Uterine smooth muscle cell (primary cell): ENCODE data around the gene SLC25A53. TPM values are rescaled to one million over a fixed set of nuclear protein-coding genes. Genes with fewer than 3 reads are reported as not detected.

ENCODE experiments used
- total RNA-seq: library from RNA; depleted of rRNA; stranded (reverse); fragments of >200 nt; gene quantifications from 2 replicates; pipeline ENCODE4 v1.2.3, GENCODE V29; 2014

The SLC25A53 gene
- total RNA-seq = 5.8 and 8.9 TPM in 2 replicates

GRCh38 chrX:104156630-104157529 lies at the start of gene SLC25A53:
SLC25A53 (minus strand) TSS chrX:104157009; CDS start chrX:104105257, 51,752 bp downstream.

GRCh38 chrX:104165894-104166734 lies 9.3 kb upstream of the SLC25A53 start, which contains the start of gene FAM199X:
FAM199X (plus strand) TSS chrX:104166453; CDS start chrX:104166786, 333 bp downstream.

GRCh38 chrX:104112326-104112951 lies 44.4 kb downstream of the SLC25A53 start, which contains the start of gene ZCCHC18:
ZCCHC18 (plus strand) TSS chrX:104112523; CDS start chrX:104114112, 1,589 bp downstream.

GRCh38 chrX:104075778-104076445 lies 80.9 kb downstream of the SLC25A53 start, which contains the start of gene TMSB15C:
TMSB15C (minus strand) TSS chrX:104076236.

Other genes with a start within 250 kb of the SLC25A53 start
- 4.9 and 6.1 TPM in 2 replicates for gene TMSB15B, start 194.4 kb downstream of the SLC25A53 start, total RNA-seq
- not detected in 2 replicates for gene H2BW1, start 143.3 kb downstream of the SLC25A53 start, total RNA-seq
- gene H2BW2, start 117.1 kb downstream of the SLC25A53 start, total RNA-seq = not detected in 2 replicates
- 5.6 and 6.2 TPM in 2 replicates for gene TMSB15C, start 80.8 kb downstream of the SLC25A53 start, total RNA-seq
- 0.55 and 2.0 TPM in 2 replicates for gene ZCCHC18, start 44.5 kb downstream of the SLC25A53 start, total RNA-seq
- 25.7 and 27.9 TPM in 2 replicates for gene FAM199X, start 9.4 kb upstream of the SLC25A53 start, total RNA-seq
- 0.12 TPM in 1 of 2 replicates, not detected in the other for gene ESX1, start 97.9 kb upstream of the SLC25A53 start, total RNA-seq